HCT116 (cell line): ENCODE measurements around the gene PDGFA. TPM values are rescaled to one million over a fixed set of nuclear protein-coding genes. Genes with fewer than 3 reads are reported as not detected.

ENCODE experiments used
- ATAC-seq: fragments of 200-7000 bp; cut with Tn5 transposase; 2 replicates; pipeline ENCODE4 v1.9.1; 2020; ENCODE audit warnings: mild to moderate bottlenecking, moderate library complexity
- BruUV-seq: library from RNA; stranded (reverse); fragments of 400-500 nt; replicated peaks from 2 replicates; lab custom pipeline; 2021; lab: Mats Ljungman, UMichigan
- CTCF ChIA-PET: fragments of 300-600 bp; sonication (Branson Sonifier 250); formaldehyde crosslinking; loops from one replicate; lab custom pipeline; 2021; ENCODE audit warnings: antibody characterized with exemption; lab: Charles Lee
- POLR2A ChIA-PET: fragments of 300-600, 350-600 bp; sonication (Branson Sonifier 250); formaldehyde crosslinking; loops from one replicate; lab custom pipeline; 2021; ENCODE audit warnings: antibody characterized with exemption; lab: Charles Lee
- RAD21 ChIA-PET, 2 experiments: fragments of 300-600 bp; sonication (Branson Sonifier 250); formaldehyde crosslinking; loops; one replicate each; lab custom pipeline; 2023; ENCODE audit warnings: low total read pairs in 2 of 2; ENCODE audit not compliant: uncharacterized antibody in 2 of 2, unreplicated experiment in 2 of 2, low non-redundant PET in 1 of 2; lab: Charles Lee
- DNase-seq: peaks from one replicate; pipeline ENCODE4 v3.0.0-alpha.2; 2010; ENCODE audit warnings: low read depth, low spot score
- H2AFZ ChIP-seq: fragments of 200-600 bp; shearing (Covaris generic), sonication (generic); 2 replicates; pipeline ENCODE4 v1.6.1; 2017; ENCODE audit warnings: low read depth, mixed run types, mixed read lengths, antibody characterized with exemption, low read length; ENCODE audit not compliant: poor library complexity, severe bottlenecking
- H3K27ac ChIP-seq: 2 replicates; pipeline ENCODE4 v1.5.1; 2012; ENCODE audit warnings: low read depth, low read length
- H3K27me3 ChIP-seq: fragments of 200-600 bp; sonication (generic); 2 replicates; pipeline ENCODE4 v1.6.1; 2016; ENCODE audit warnings: mixed run types, low read length, mixed read lengths; ENCODE audit not compliant: insufficient read depth
- H3K36me3 ChIP-seq, 2 experiments: fragments of 200-500 bp in 1 of 2; fragments of 200-600 bp in 1 of 2; sonication (Bioruptor generic) in 1 of 2; sonication (generic) in 1 of 2; 2 replicates each; pipeline versions ENCODE4 v1.5.1 to v1.6.1; 2014 to 2016; ENCODE audit warnings: low read length in 2 of 2, inconsistent platforms in 1 of 2, mixed read lengths in 1 of 2, mixed run types in 1 of 2; ENCODE audit not compliant: insufficient read depth in 2 of 2, control insufficient read depth in 1 of 2
- H3K4me1 ChIP-seq, 2 experiments: fragments of 200-600 bp in 1 of 2; sonication (generic) in 1 of 2; 2 replicates each; pipeline versions ENCODE4 v1.5.1 to v1.6.1; 2012 to 2017; ENCODE audit warnings: low read length in 2 of 2, inconsistent platforms in 1 of 2, mild to moderate bottlenecking in 1 of 2, mixed read lengths in 1 of 2, mixed run types in 1 of 2, moderate library complexity in 1 of 2; ENCODE audit not compliant: insufficient read depth in 2 of 2, control insufficient read depth in 1 of 2
- H3K4me2 ChIP-seq: fragments of 200-600 bp; sonication (generic); 2 replicates; pipeline ENCODE4 v1.6.1; 2017; ENCODE audit warnings: mixed run types, low read length, mixed read lengths
- H3K4me3 ChIP-seq, 2 experiments: fragments of 200-600 bp in 1 of 2; sonication (generic) in 1 of 2; replicated peaks in 1 of 2; 2 replicates each; pipeline ENCODE4 v1.5.1; 2011 to 2016; ENCODE audit warnings: low read length in 2 of 2, control low read depth in 1 of 2, low read depth in 1 of 2, mild to moderate bottlenecking in 1 of 2, mixed read lengths in 1 of 2, mixed run types in 1 of 2
- H3K79me2 ChIP-seq: fragments of 200-600 bp; sonication (generic); 2 replicates; pipeline ENCODE4 v1.6.1; 2017; ENCODE audit warnings: mild to moderate bottlenecking, mixed run types, low read length, moderate library complexity, mixed read lengths; ENCODE audit not compliant: insufficient read depth
- H3K9ac ChIP-seq: fragments of 200-600 bp; sonication (generic); 2 replicates; pipeline ENCODE4 v1.6.1; 2016; ENCODE audit warnings: low read length, mixed read lengths
- H3K9me2 ChIP-seq: fragments of 200-600 bp; sonication (generic), shearing (Covaris generic); 2 replicates; pipeline ENCODE4 v1.6.1; 2017; ENCODE audit warnings: mixed run types, mild to moderate bottlenecking, moderate library complexity; ENCODE audit not compliant: insufficient read depth
- H3K9me3 ChIP-seq, 2 experiments: fragments of 200-500 bp in 1 of 2; fragments of 200-600 bp in 1 of 2; sonication (Bioruptor generic) in 1 of 2; sonication (generic) in 1 of 2; 2 replicates each; pipeline ENCODE4 v1.6.1; 2014 to 2017; ENCODE audit warnings: low read length in 2 of 2, mixed read lengths in 2 of 2, inconsistent platforms in 1 of 2, low read depth in 1 of 2, mild to moderate bottlenecking in 1 of 2, mixed run types in 1 of 2, moderate library complexity in 1 of 2; ENCODE audit not compliant: control insufficient read depth in 1 of 2, insufficient read depth in 1 of 2
- H4K20me1 ChIP-seq: fragments of 200-600 bp; sonication (generic), shearing (Covaris generic); 2 replicates; pipeline ENCODE4 v1.6.1; 2017; ENCODE audit warnings: mixed run types, mild to moderate bottlenecking, moderate library complexity; ENCODE audit not compliant: insufficient read depth
- CBX3 ChIP-seq: IDR thresholded peaks from 2 replicates; pipeline ENCODE4 v1.6.1; 2012; ENCODE audit warnings: low read depth
- CEBPB ChIP-seq: IDR thresholded peaks from 2 replicates; pipeline ENCODE4 v1.6.1; 2012; ENCODE audit warnings: low read depth
- ELF1 ChIP-seq: IDR thresholded peaks from 2 replicates; pipeline ENCODE4 v1.6.1; 2012; ENCODE audit warnings: low read depth, borderline replicate concordance
- EZH2 ChIP-seq: fragments of 200-600 bp; sonication (generic); IDR thresholded peaks from 2 replicates; pipeline ENCODE4 v1.6.1; 2017; ENCODE audit warnings: antibody characterized with exemption, mixed run types
- EZH2phosphoT487 ChIP-seq: fragments of 200-600 bp; IDR thresholded peaks from 2 replicates; pipeline ENCODE4 v1.6.1; 2018; ENCODE audit warnings: antibody characterized with exemption, borderline replicate concordance
- FOSL1 ChIP-seq: IDR thresholded peaks from 2 replicates; pipeline ENCODE4 v1.6.1; 2012; ENCODE audit warnings: low read depth
- JUND ChIP-seq: IDR thresholded peaks from 2 replicates; pipeline ENCODE4 v1.6.1; 2012
- POLR2A ChIP-seq: IDR thresholded peaks from 2 replicates; pipeline ENCODE4 v1.7.0; 2011; ENCODE audit warnings: borderline replicate concordance; ENCODE audit not compliant: insufficient read depth, insufficient read length; ENCODE audit errors: extremely low read depth
- SIN3A ChIP-seq: IDR thresholded peaks from 2 replicates; pipeline ENCODE4 v1.6.1; 2012; ENCODE audit warnings: low read depth
- SP1 ChIP-seq: IDR thresholded peaks from 2 replicates; pipeline ENCODE4 v1.6.1; 2012; ENCODE audit warnings: low read depth
- ZNF274 ChIP-seq: fragments of 200-500 bp; sonication (Bioruptor generic); IDR thresholded peaks from 2 replicates; pipeline ENCODE4 v1.6.1; 2014; ENCODE audit warnings: mild to moderate bottlenecking, low read depth, low read length, inconsistent platforms
- intact Hi-C: fragments of 100-400 bp; cut with micrococcal nuclease; formaldehyde crosslinking; loops from 2 replicates; pipeline ENCODE4 v1.10.0; 2022
- total RNA-seq: library from RNA; stranded (reverse); gene quantifications from one replicate; pipeline ENCODE4 v1.2.1, GENCODE V29; 2021; ENCODE audit not compliant: unreplicated experiment
- TF ChIP-seq, protein P1 (sequence below): IDR thresholded peaks from 2 replicates; pipeline ENCODE4 v1.6.1; 2012; ENCODE audit warnings: low read depth
- TF ChIP-seq, protein P2 (sequence below): IDR thresholded peaks from 2 replicates; pipeline ENCODE4 v1.6.1; 2012

PDGFA gene
- total RNA-seq, 1 experiment from 2014 or later = 44.7 TPM

DNA sequence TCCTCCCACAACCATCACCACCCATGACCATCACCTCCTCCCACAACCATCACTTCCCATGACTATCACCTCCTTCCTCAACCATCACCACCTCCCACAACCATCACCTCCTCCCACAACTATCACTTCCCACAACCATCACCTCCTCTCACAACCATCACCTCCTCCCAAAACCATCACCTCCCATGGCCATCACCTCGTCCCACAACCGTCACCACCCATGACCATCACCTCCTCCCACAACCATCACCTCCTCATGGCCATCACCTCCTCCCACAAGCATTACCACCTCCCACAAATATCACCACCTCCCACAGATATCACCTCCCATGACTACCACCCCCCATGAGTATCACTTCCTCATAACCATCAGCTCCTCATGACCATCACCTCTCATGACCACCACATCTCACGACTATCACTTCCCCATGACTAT is 52.2 kb downstream of the PDGFA start:
- H4K20me1 ChIP-seq = no peaks in the 10 kb centered on the region
- ChIA-PET RAD21 (no interaction called here), POLR2A (no interaction called here), CTCF (no interaction called here)
- no peaks in the 10 kb centered on the region for H3K79me2 ChIP-seq
- no TSS peak for BruUV-seq
- no peak for TF ChIP-seq JUND
- no peak for TF ChIP-seq FOSL1
- no peak for TF ChIP-seq EZH2
- TF ChIP-seq SP1 = no peak
- no peak for TF ChIP-seq ZNF274
- TF ChIP-seq EZH2phosphoT487 = no peak
- TF ChIP-seq POLR2A = no peak
- TF ChIP-seq, protein P1, sequence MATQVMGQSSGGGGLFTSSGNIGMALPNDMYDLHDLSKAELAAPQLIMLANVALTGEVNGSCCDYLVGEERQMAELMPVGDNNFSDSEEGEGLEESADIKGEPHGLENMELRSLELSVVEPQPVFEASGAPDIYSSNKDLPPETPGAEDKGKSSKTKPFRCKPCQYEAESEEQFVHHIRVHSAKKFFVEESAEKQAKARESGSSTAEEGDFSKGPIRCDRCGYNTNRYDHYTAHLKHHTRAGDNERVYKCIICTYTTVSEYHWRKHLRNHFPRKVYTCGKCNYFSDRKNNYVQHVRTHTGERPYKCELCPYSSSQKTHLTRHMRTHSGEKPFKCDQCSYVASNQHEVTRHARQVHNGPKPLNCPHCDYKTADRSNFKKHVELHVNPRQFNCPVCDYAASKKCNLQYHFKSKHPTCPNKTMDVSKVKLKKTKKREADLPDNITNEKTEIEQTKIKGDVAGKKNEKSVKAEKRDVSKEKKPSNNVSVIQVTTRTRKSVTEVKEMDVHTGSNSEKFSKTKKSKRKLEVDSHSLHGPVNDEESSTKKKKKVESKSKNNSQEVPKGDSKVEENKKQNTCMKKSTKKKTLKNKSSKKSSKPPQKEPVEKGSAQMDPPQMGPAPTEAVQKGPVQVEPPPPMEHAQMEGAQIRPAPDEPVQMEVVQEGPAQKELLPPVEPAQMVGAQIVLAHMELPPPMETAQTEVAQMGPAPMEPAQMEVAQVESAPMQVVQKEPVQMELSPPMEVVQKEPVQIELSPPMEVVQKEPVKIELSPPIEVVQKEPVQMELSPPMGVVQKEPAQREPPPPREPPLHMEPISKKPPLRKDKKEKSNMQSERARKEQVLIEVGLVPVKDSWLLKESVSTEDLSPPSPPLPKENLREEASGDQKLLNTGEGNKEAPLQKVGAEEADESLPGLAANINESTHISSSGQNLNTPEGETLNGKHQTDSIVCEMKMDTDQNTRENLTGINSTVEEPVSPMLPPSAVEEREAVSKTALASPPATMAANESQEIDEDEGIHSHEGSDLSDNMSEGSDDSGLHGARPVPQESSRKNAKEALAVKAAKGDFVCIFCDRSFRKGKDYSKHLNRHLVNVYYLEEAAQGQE = no peak
- no peak for TF ChIP-seq SIN3A
- TF ChIP-seq ELF1 = no peak
- no peak for TF ChIP-seq CBX3
- no peak for TF ChIP-seq CEBPB
- TF ChIP-seq, protein P2, sequence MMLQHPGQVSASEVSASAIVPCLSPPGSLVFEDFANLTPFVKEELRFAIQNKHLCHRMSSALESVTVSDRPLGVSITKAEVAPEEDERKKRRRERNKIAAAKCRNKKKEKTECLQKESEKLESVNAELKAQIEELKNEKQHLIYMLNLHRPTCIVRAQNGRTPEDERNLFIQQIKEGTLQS = no peak
- no peaks in the 10 kb centered on the region for H3K36me3 ChIP-seq
- H3K9me2 ChIP-seq = no peaks in the 10 kb centered on the region
- H3K9me3 ChIP-seq = peaks cover 0 to 3% of the 10 kb centered on the region in 2 experiments; a peak in 1 of 4 replicates
- intact Hi-C loops = no loop called here
- H3K27ac ChIP-seq = no peak overlapping the region
- no peak overlapping the region for H3K9ac ChIP-seq
- no peaks in the 10 kb centered on the region for H3K27me3 ChIP-seq
- no peaks in the 10 kb centered on the region for H3K4me1 ChIP-seq
- no peak overlapping the region for H3K4me2 ChIP-seq
- DNase-seq (no peak), ATAC-seq (no peak)
- no peak overlapping the region for H2AFZ ChIP-seq
- no peak overlapping the region for H3K4me3 ChIP-seq
